AG04450 (cell line): ENCODE results near the gene RPL18. TPM values are rescaled to one million over a fixed set of nuclear protein-coding genes. Genes with fewer than 3 reads are reported as not detected.

Experiments
- CTCF ChIA-PET: fragments of 300-600, 350-600 bp; formaldehyde crosslinking; extraction: SDS; loops from one replicate; lab custom pipeline; 2022; ENCODE audit warnings: antibody characterized with exemption, inconsistent platforms; lab: Charles Lee
- POLR2A ChIA-PET: fragments of 350-600 bp; formaldehyde crosslinking; extraction: SDS; loops from one replicate; lab custom pipeline; 2021; ENCODE audit warnings: antibody characterized with exemption, inconsistent platforms; lab: Yijun Ruan, JAX
- DNase-seq: peaks from one replicate; pipeline ENCODE4 v3.0.0-alpha.2; 2011; ENCODE audit warnings: low read depth, low spot score
- H3K27ac ChIP-seq: one replicate; pipeline ENCODE4 v1.5.1; 2012; ENCODE audit warnings: low read depth, low read length, control low read depth
- H3K27me3 ChIP-seq: one replicate; pipeline ENCODE4 v1.6.0; 2012; ENCODE audit warnings: low read length; ENCODE audit not compliant: control insufficient read depth, insufficient read depth
- H3K4me3 ChIP-seq: 2 replicates; pipeline ENCODE4 v1.5.1; 2011; ENCODE audit warnings: mild to moderate bottlenecking, low read depth, low read length, control low read depth
- H3K9me3 ChIP-seq: 2 replicates; pipeline ENCODE4 v1.5.1; 2012; ENCODE audit warnings: low read length; ENCODE audit not compliant: control insufficient read depth, insufficient read depth
- polyA plus RNA-seq: library from polyadenylated mRNA; depleted of rRNA; stranded (reverse); fragments of >200 nt; gene quantifications from 2 replicates; pipeline ENCODE4 v1.2.3, GENCODE V29; 2011
- TF ChIP-seq, protein P1 (sequence below): IDR thresholded peaks from 2 replicates; pipeline ENCODE4 v1.5.1; 2011; ENCODE audit warnings: low read depth, low read length, control low read depth, inconsistent platforms

RPL18 gene
- polyA plus RNA-seq, 1 experiment: 1,020 TPM

DNA sequence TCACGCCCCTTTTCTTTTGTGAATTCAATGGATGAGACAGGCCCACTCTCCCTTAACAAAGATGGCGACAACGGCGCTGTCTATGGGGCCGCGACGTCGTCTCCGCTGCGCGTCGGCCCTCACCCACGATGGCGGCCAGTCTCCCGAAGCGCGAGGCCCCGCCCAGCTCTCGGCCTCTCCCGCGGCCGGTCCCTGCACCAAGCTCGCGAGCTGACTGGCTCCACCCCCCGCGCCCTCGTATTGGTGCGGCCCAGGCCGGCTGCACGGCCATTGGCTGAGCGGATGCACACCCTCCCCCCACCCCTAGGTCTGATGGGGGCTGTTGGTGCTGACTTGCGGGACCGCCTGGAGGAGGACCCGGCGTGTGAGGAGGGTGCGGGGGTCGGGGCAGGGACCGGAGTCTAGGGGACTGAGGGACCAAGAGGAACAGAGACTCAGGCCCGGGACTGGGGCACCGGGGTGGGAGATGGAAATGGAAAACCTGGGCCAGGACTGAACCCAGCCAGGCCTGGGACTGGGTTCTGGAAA lies 5.2 kb upstream of the RPL18 start:
- H3K27me3 ChIP-seq: no peaks in the 10 kb centered on the region
- ChIA-PET CTCF (interaction anchor here (1.1 kb wide), 1 partner anchor 369 kb away, joined by 3 read pairs; the partner anchor contains the start of gene RUVBL2), POLR2A (interaction anchor here (0.7 to 1.3 kb wide), 4 partner anchors 9 to 183 kb away, joined by 3 to 8 read pairs (median 5); no protein-coding TSS in a partner anchor)
- H3K27ac ChIP-seq: peak overlapping the region; percentile 58
- H3K4me3 ChIP-seq: peak overlapping the region; percentile 68
- DNase-seq: peak; percentile 95
- no peaks in the 10 kb centered on the region; the same call in 1 of the 2 replicates for H3K9me3 ChIP-seq
- TF ChIP-seq, protein P1, sequence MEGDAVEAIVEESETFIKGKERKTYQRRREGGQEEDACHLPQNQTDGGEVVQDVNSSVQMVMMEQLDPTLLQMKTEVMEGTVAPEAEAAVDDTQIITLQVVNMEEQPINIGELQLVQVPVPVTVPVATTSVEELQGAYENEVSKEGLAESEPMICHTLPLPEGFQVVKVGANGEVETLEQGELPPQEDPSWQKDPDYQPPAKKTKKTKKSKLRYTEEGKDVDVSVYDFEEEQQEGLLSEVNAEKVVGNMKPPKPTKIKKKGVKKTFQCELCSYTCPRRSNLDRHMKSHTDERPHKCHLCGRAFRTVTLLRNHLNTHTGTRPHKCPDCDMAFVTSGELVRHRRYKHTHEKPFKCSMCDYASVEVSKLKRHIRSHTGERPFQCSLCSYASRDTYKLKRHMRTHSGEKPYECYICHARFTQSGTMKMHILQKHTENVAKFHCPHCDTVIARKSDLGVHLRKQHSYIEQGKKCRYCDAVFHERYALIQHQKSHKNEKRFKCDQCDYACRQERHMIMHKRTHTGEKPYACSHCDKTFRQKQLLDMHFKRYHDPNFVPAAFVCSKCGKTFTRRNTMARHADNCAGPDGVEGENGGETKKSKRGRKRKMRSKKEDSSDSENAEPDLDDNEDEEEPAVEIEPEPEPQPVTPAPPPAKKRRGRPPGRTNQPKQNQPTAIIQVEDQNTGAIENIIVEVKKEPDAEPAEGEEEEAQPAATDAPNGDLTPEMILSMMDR: no peak

DNA sequence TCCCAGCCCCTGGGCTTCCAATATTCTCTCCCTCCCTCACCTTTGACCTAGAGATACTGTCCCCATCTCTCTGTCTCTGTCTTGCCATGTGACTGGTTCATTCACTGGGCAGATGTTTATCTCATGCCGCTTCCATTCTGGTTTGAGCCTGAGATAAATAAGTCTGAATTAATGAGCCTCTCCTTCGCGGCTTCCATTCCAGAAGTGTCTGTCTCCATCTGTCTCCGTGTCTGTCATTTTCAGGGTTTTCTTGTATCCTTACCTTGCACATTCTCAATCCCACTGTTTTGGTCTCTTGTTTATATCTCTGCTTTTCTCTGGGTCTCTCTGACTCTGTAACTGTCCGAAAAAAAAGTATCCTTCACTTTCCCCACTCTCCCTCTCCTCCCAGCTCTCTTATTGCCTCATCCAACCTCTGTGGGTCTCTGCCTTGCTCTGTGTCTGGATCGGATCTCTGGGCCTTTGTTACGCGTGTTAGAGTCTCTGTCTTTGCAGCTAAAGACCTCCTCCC lies 4.6 kb upstream of the RPL18 start:
- POLR2A ChIA-PET: interaction anchor here (0.7 to 1.3 kb wide), 4 partner anchors 9 to 183 kb away, joined by 3 to 8 read pairs (median 5); no protein-coding TSS in a partner anchor
- H3K4me3 ChIP-seq: peak overlapping the region; percentile 55
- DNase-seq: no peak
- TF ChIP-seq, protein P1: no peak
- CTCF ChIA-PET: interaction anchor here (1.1 kb wide), 1 partner anchor 370 kb away, joined by 3 read pairs; the partner anchor contains the start of gene RUVBL2
- no peaks in the 10 kb centered on the region for H3K27me3 ChIP-seq
- no peaks in the 10 kb centered on the region; the same call in 1 of the 2 replicates for H3K9me3 ChIP-seq
- peak overlapping the region; percentile 58 for H3K27ac ChIP-seq

DNA sequence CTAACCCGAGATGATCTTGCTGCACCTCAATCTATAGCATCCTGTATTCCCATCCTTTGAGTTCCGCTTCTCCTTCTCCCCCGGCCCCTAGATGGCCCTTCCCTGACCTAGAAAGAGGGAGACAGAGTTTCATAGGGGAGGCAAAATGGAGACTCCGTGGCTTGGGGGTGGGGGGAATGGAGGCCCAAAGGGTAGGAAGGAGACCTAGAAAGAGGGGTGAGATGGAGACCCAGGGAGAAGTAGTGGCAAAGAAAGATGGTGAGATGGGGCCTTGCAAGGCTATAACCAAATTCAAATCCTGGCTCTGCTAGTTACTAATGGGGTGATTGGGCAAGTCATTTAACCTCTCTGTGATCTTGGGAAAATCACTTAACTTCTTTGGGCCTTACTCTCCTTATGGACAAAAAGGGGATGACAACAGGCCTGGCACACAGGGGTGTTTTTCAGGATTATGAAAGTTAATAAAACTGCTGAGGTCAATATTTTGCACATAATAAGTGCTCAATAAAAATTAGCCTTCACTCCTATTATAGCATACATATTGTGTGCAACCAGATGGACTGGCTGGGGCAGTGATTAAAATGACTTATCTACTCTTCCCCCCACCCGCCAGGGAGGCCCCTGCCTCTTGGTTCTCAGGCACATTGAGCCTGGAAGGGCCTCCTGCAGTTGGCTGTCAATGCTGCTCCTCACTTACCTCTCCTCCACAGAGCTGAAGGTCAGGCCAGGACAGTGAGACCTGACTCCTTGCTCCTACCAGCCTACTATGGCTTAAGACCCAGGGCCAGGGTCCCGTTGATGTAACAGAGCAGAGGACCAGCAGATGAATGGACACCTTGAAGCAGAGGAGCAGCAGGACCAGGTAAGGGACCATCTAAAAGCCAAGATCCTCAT lies 961 bp upstream of the RPL18 start:
- H3K9me3 ChIP-seq: no peaks in the 10 kb centered on the region; the same call in 1 of the 2 replicates
- H3K27me3 ChIP-seq: no peaks in the 10 kb centered on the region
- peak overlapping the region; percentile 82 for H3K27ac ChIP-seq
- peak overlapping the region; percentile 75 for H3K4me3 ChIP-seq
- DNase-seq: no peak
- ChIA-PET CTCF (interaction anchor here (1.2 kb wide), 1 partner anchor 11 kb away, joined by 4 read pairs; no protein-coding TSS in a partner anchor), POLR2A (interaction anchor here (0.6 to 1.6 kb wide), 17 partner anchors 8 to 373 kb away, joined by 3 to 25 read pairs (median 5); partner anchors contain the start of genes CA11, DBP, GYS1 and RUVBL2)
- TF ChIP-seq, protein P1: peak; percentile 4; the same call in 1 of the 2 replicates

DNA sequence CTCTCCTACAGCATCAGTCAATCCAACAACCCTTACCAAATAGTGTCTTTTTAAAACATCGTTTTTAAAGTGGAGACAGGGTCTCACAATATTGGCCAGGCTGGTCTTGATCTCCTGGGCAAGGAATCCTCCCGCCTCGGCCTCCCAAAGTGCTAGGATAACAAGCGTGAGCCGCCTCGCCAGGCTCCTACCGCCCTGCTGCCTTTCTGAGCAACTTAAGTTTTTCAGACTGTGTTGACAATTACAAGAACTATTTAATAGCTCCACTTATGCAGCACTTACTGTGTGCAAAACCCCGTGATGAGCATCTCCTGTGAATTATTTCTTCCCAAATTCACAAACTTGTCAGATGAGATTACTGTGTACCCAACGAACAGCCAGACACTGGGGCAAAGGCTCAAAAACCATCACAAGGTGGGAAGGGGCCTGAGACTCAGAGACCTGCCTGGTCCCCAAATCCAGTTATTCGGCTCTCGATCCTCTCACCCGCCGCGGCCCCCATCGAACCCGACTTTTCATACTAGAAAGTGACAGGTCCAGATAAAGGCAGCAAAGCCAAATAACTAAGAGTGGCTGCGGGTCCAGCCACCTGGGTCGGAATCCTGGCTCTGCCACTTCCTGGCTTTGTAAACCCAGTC lies 581 bp downstream of the RPL18 start:
- POLR2A ChIA-PET: interaction anchor here (0.6 to 1.6 kb wide), 15 partner anchors 9 to 375 kb away, joined by 3 to 25 read pairs (median 5); partner anchors contain the start of genes CA11 and RUVBL2
- no peak for DNase-seq
- Histone ChIP-seq H3K4me3 (peak overlapping the region; percentile 97), H3K9me3 (no peaks in the 10 kb centered on the region; the same call in 1 of the 2 replicates), H3K27me3 (no peaks in the 10 kb centered on the region), H3K27ac (peak overlapping the region; percentile 86)
- TF ChIP-seq, protein P1: no peak
- CTCF ChIA-PET: interaction anchor here (0.7 to 1.2 kb wide), 4 partner anchors 9 to 30 kb away, joined by 3 to 5 read pairs (median 4); no protein-coding TSS in a partner anchor
